Activated T-helper 2 cell treated with anti-CD3 and anti-CD28 coated beads, Interferon-gamma antibody, Interleukin-2, Interleukin-4, amounts not matched to agents 10 μg/mL and 5 μg/mL and 100 μg/mL, durations not matched to agents 14 hours and 24 hours and 36 hours (primary cell): ENCODE measurements around the gene PHAF1. TPM values are rescaled to one million over a fixed set of nuclear protein-coding genes. Genes with fewer than 3 reads are reported as not detected.

Source experiments
- DNase-seq: peaks from one replicate; pipeline ENCODE4 v3.0.0; 2021; ENCODE audit warnings: low spot score
- H3K27ac Mint-ChIP-seq: one replicate; pipeline ENCODE4 v1.8.0; 2021; ENCODE audit warnings: mixed read lengths
- H3K27me3 Mint-ChIP-seq: one replicate; pipeline ENCODE4 v1.8.0; 2021; ENCODE audit warnings: low read depth, mixed read lengths
- H3K36me3 Mint-ChIP-seq: one replicate; pipeline ENCODE4 v1.8.0; 2021; ENCODE audit warnings: low read depth, mixed read lengths
- H3K4me1 Mint-ChIP-seq: one replicate; pipeline ENCODE4 v1.8.0; 2021; ENCODE audit warnings: low read depth, mixed read lengths
- H3K4me3 Mint-ChIP-seq: one replicate; pipeline ENCODE4 v1.8.0; 2021; ENCODE audit warnings: low read depth, mild to moderate bottlenecking, moderate library complexity, mixed read lengths
- H3K9me3 Mint-ChIP-seq: one replicate; pipeline ENCODE4 v1.8.0; 2021; ENCODE audit warnings: mixed read lengths
- intact Hi-C: fragments of 100-400 bp; cut with micrococcal nuclease; formaldehyde crosslinking; loops from one replicate; pipeline ENCODE4 v1.15.1; 2023
- total RNA-seq: library from RNA; stranded (reverse); gene quantifications from 2 replicates; pipeline ENCODE4 v1.2.3, GENCODE V29; 2022

PHAF1 gene
- total RNA-seq, 1 donor from 2014 or later: 17.8 TPM

DNA sequence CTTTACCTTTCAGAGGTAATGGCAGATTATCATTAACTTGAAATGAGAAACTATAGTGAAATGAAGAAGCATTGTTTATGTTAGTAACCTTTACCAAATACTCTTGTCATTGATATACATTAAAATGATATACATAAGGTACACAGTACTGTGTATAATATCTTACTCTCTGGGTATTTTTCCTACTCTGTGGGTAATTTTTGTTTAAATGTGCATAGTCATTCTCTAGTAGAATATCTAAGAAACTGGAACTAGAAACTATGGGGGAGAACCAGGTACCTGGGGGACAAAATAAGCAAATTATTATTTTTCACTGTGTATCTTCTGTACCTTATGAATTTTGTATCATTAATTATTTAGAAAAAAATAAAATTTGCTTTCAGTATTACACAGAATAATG is 20.6 kb upstream of the PHAF1 start:
- Mint-ChIP-seq H3K9me3 (no peaks in the 10 kb centered on the region), H3K27me3 (no peaks in the 10 kb centered on the region), H3K4me1 (peaks cover 16% of the 10 kb centered on the region), H3K4me3 (no peak overlapping the region), H3K27ac (no peak overlapping the region), H3K36me3 (peaks cover 52% of the 10 kb centered on the region)
- intact Hi-C loops: no loop called here
- DNase-seq: no peak

DNA sequence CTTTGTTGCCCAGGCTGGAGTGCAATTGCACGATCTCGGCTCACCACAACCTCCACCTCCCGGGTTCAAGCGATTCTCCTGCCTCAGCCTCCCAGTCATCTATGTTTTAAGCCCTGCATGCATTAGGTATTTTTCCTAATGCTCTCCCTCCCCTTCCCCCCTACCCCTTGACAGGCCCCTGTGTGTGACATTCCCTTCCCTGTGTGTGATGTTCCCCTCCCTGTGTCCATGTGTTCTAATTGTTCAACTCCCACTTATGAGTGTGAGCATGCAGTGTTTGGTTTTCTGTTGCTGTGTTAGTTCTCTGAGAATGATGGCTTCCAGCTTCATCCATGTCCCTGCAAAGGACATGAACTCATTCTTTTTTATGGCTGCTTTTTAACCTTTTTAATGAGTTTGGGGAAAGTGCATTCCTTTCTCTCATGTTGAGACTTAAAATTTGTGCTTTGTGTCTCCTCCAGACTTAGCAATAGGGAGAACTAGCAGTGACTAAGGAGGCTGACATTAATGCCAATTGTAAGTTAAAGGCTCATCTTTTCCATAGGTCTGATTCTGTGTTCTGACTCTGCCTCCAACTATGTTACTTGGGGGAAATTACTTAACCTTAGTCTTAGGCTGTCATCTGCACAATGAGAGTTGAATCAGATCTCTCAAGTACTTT is 17.7 kb upstream of the PHAF1 start:
- DNase-seq: no peak
- Mint-ChIP-seq H3K27ac (peak overlapping the region; percentile 81), H3K4me1 (peaks cover 6% of the 10 kb centered on the region), H3K36me3 (peaks cover 38% of the 10 kb centered on the region), H3K4me3 (no peak overlapping the region), H3K9me3 (no peaks in the 10 kb centered on the region), H3K27me3 (no peaks in the 10 kb centered on the region)
- intact Hi-C loops: no loop called here

DNA sequence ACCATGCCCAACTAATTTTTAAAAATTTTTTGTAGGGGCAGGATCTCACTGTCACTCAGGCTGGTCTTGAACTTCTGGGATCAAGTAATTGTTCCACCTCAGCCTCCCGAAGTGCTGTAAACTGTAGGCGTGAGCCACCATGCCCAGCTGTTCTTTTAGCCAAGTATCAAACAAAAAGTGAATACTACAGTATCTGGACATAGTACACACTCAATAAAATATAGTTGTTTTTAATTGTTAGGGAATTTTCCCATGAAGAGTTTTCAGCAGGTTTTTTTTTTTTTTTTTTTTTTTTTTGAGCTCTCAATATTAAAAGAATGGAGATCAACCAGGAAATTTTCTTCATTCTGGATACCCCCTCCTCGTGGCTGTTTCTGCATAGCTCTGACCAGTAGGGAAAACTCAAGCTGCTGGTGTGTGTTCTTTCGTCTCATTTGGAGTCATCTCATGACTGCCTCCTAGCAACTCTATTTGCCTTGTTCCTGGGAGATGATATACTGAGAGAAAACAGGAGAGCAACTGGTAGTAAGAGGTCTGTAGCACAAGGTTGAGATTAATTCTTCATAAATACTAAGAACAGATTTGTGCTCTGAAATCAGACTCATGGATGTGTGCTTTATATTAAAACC is 16.5 kb upstream of the PHAF1 start:
- Mint-ChIP-seq H3K4me1 (peaks cover 6% of the 10 kb centered on the region), H3K9me3 (no peaks in the 10 kb centered on the region), H3K4me3 (no peak overlapping the region), H3K36me3 (peaks cover 35% of the 10 kb centered on the region), H3K27ac (peak overlapping the region; percentile 7), H3K27me3 (no peaks in the 10 kb centered on the region)
- no peak for DNase-seq
- intact Hi-C loops: no loop called here

DNA sequence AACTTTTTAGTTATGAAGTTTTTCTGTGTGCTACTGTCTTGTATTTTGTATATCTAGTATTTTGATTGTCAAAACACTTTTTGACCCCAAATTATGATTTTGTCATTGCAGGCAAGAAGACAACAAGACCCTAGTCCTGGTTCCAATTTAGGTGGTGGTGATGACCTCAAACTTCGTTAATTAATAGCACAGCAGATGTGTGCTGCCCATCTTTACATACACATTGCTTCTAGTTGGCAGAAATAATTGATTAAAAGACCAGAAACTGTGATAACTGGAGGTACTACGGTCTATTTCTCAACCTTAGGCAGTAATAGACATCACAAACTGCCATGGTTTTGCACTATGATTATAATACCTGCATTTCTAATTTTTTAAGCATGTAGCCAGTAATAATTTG is 11.1 kb upstream of the PHAF1 start:
- Mint-ChIP-seq H3K27me3 (no peaks in the 10 kb centered on the region), H3K36me3 (peaks cover 34% of the 10 kb centered on the region), H3K27ac (no peak overlapping the region), H3K4me1 (peaks cover 6% of the 10 kb centered on the region), H3K9me3 (no peaks in the 10 kb centered on the region), H3K4me3 (no peak overlapping the region)
- intact Hi-C loops: no loop called here
- no peak for DNase-seq

DNA sequence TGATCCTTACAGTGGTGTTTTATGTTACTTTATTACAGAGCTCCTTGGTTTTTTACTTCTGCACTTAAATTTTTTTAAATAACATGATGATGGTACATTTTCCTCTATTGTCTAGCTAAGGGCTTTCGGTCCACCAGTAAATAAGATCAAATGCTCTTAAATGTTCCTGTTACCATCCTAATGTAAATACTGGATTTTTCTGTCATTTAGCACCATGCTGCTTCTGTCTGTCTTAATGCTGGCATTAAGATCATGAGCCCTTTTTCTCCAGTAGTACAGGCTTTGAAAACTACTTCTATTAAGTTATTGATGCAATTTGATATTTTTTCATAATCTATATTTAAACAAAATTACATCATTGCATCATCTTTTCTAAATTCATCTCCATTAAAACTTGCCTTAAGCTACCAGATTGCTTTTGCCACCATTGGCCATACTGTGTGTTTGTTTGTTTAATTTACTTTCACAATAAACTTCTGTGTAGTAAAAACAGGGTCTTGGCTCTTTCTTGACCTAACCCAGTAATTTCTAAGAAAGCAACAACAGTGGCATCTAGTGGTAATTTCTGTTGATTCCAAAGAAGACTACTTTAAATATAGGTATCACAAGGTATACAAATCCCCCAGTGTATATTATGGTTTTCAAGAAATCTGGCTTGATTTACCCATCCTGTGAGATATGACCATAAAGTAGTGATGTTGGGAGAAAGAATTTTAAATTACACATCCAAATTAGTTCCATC is 9.0 kb upstream of the PHAF1 start:
- Mint-ChIP-seq H3K4me1 (peaks cover 6% of the 10 kb centered on the region), H3K4me3 (no peak overlapping the region), H3K36me3 (peaks cover 25% of the 10 kb centered on the region), H3K27ac (no peak overlapping the region), H3K9me3 (no peaks in the 10 kb centered on the region), H3K27me3 (no peaks in the 10 kb centered on the region)
- DNase-seq: no peak
- intact Hi-C loops: loop anchor here (1.0 to 5.0 kb wide), 2 partner anchors 43 to 82 kb away; no protein-coding TSS in a partner anchor

DNA sequence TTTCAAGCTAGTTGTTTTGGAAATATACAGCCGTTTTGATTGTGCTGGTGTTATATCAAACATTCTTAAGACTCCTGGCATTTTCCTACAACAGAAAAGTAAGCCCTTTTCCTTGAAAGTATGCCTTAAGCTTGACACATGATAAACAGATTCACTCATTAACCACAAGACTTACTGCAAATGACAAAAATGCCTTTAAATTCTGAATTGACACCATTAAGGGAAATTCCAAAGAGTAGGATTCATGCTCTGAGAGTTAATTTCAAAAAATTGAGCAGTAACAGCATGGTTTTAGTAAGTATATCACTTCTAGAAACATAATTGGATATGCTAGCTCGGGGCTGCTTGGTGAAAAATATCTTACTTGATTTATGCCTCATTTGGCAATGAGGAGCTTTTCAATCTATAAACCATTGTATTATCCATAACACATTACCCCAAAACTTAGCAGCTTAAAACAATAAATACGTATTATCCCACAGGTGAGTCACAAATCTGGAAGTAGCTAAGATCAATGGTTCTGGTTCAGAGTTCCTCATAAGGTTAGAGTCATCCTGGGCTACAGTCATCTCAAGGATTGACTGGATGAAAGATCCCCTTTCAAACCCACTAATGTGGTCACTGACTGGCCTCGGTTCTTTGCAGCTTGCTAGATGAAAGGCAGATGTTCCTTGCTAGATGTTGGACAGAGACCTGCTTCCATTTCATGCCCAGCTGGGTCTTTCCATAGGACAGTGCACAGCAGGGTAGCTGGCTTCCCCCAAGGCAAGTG is 8.2 kb upstream of the PHAF1 start:
- DNase-seq: no peak
- Mint-ChIP-seq H3K27me3 (no peaks in the 10 kb centered on the region), H3K27ac (no peak overlapping the region), H3K36me3 (peaks cover 25% of the 10 kb centered on the region), H3K4me1 (peaks cover 6% of the 10 kb centered on the region), H3K9me3 (no peaks in the 10 kb centered on the region), H3K4me3 (no peak overlapping the region)
- intact Hi-C loops: loop anchor here (1.0 to 5.0 kb wide), 2 partner anchors 44 to 83 kb away; no protein-coding TSS in a partner anchor

DNA sequence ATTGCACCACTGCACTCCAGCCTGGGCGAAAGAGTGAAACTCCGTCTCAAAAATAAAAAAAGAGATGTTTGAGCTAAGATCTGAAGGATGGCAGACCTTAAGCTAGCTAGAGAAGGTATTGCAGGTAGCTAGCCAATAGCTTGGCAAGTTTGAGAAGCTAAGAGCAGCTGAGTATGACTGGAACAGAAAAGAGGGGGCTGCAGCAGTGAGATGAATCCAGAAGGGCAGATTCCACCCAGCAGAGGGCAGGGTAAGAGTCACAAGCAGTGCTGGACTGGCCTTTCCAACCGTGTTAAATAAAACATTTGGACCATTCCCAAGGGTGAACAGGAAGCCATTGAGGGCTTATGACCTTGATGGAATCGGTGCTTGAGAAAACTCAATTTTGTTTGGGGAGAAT is 5.7 kb upstream of the PHAF1 start:
- Mint-ChIP-seq H3K4me3 (no peak overlapping the region), H3K27ac (no peak overlapping the region), H3K4me1 (peaks cover 7% of the 10 kb centered on the region), H3K36me3 (peaks cover 23% of the 10 kb centered on the region), H3K9me3 (no peaks in the 10 kb centered on the region), H3K27me3 (no peaks in the 10 kb centered on the region)
- no peak for DNase-seq
- intact Hi-C loops: loop anchor here (5.0 kb wide), 1 partner anchor 47 kb away; no protein-coding TSS in a partner anchor

DNA sequence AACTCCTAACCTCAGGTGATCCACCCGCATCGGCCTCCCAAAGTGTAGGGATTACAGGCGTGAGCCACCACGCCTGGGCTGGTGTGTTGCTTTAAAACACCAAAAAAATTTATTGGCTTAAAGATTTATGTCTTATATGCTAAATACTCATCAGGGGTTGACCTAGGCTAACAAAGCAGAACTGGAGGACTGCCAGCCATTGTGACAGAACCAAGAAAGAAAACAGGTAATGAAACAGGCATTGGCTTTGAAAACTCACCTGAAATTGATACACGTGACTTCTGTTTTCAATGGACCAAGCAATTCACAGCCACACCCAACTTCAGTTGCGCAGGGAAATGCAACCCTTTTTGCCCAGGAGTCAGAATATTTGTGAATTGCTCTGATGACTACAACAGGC is 4.9 kb upstream of the PHAF1 start:
- Mint-ChIP-seq H3K9me3 (no peaks in the 10 kb centered on the region), H3K27me3 (no peaks in the 10 kb centered on the region), H3K27ac (no peak overlapping the region), H3K4me3 (no peak overlapping the region), H3K4me1 (peaks cover 9% of the 10 kb centered on the region), H3K36me3 (peaks cover 17% of the 10 kb centered on the region)
- no peak for DNase-seq
- intact Hi-C loops: loop anchor here (5.0 kb wide), 2 partner anchors 48 to 158 kb away; no protein-coding TSS in a partner anchor

DNA sequence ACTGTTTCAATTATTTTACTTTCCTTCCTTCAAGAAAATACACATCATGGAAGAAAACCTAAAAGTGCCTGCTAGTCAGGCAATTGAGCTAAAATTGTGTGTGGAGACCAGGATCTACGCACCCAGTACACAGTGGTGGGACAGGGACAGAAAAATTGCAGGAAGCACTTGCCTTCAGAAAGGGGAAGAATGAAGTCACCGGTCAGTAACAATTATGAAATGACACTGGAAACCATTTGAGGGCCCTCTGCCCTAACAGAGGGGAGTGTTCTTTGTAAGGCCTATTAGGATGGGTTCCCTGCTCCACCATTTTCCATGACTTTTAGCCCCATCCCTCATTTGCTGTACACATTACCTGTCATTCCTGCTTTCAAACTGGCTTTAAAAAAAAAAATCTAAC is 4.5 kb upstream of the PHAF1 start:
- intact Hi-C loops: loop anchor here (5.0 kb wide), 1 partner anchor 158 kb away; no protein-coding TSS in a partner anchor
- no peak for DNase-seq
- Mint-ChIP-seq H3K36me3 (peaks cover 17% of the 10 kb centered on the region), H3K4me1 (peaks cover 9% of the 10 kb centered on the region), H3K27ac (no peak overlapping the region), H3K9me3 (no peaks in the 10 kb centered on the region), H3K4me3 (no peak overlapping the region), H3K27me3 (no peaks in the 10 kb centered on the region)

DNA sequence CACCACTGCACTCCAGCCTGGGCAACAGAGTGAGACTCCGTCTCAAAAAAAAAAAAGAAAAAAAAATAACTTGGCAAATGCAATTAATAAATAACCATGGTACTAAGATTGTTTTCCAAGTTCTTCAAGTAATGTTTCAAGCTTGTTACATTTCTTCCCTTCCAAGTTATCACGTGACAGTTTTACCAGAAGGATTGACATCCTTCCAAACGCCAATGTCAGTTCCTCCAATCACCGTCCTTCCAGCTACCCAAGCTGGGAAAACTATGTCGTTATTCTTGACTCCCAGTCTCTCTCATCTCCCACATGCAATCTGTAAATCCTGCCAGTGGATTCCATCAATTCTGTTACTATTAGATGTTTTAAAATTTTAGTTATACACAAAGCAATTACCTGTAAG is 3.9 kb upstream of the PHAF1 start:
- peaks cover 9% of the 10 kb centered on the region for H3K4me1 Mint-ChIP-seq
- H3K36me3 Mint-ChIP-seq: peaks cover 12% of the 10 kb centered on the region
- intact Hi-C loops: loop anchor here (5.0 kb wide), 1 partner anchor 159 kb away; no protein-coding TSS in a partner anchor
- DNase-seq: no peak
- no peaks in the 10 kb centered on the region for H3K27me3 Mint-ChIP-seq
- no peak overlapping the region for H3K27ac Mint-ChIP-seq
- no peak overlapping the region for H3K4me3 Mint-ChIP-seq
- no peaks in the 10 kb centered on the region for H3K9me3 Mint-ChIP-seq

DNA sequence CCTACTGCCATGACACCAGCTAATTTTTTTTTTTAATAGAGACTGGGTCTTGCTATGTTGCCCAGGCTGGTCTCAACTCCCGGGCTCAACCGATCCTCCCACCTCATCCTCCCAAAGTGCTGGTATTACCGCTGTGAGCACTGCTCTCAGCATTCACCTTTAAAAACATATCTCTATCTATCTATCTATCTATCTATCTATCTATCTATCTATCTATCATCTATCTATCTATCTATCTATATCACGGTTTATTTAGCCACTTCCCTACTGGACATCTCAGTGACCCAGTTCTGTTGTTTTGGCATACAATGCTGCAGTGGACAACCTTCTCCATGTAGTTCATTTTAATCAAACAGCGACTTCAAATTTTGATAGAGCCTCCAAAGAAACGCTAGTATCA is 1.3 kb upstream of the PHAF1 start:
- H3K27ac Mint-ChIP-seq: no peak overlapping the region
- intact Hi-C loops: loop anchor here (2.0 to 5.0 kb wide), 2 partner anchors 52 to 161 kb away; no protein-coding TSS in a partner anchor
- peaks cover 17% of the 10 kb centered on the region for H3K4me1 Mint-ChIP-seq
- DNase-seq: no peak
- no peaks in the 10 kb centered on the region for H3K27me3 Mint-ChIP-seq
- H3K9me3 Mint-ChIP-seq: no peaks in the 10 kb centered on the region
- no peak overlapping the region for H3K4me3 Mint-ChIP-seq
- H3K36me3 Mint-ChIP-seq: peaks cover 8% of the 10 kb centered on the region

DNA sequence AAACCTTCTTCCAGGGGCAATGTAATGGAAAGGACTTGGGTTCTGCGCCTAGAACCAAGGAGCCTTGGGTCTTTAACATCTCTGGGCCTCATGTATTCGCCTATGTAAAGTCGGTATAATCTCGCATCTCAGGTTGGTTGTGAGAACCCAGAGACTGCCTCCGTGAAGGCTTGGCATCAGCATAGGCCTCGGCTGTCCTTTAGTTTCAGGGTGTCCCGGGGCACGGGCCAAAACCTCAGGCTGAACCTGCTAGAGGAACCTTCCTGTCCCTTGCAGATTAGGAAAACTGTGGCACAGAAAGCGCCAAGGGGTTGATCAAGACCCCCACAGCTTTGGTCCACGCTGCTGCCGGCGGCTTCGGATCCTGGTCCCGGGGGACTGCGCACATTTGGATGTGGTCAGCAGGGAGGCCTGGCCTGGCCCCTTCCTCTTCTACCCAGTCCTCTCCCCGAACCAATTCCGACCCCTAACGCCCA is 772 bp upstream of the PHAF1 start:
- Mint-ChIP-seq H3K27ac (peak overlapping the region; percentile 72), H3K4me3 (peak overlapping the region; percentile 94), H3K4me1 (peaks cover 17% of the 10 kb centered on the region), H3K27me3 (no peaks in the 10 kb centered on the region), H3K36me3 (peaks cover 8% of the 10 kb centered on the region), H3K9me3 (no peaks in the 10 kb centered on the region)
- intact Hi-C loops: loop anchor here (2.0 to 5.0 kb wide), 2 partner anchors 52 to 162 kb away; no protein-coding TSS in a partner anchor
- no peak for DNase-seq
